GM18861 (cell line): ENCODE results near the gene USP3.

Source experiments
- ATAC-seq: cut with Tn5 transposase; IDR thresholded peaks from one replicate; pipeline ENCODE4 v1.9.1; 2021; ENCODE audit not compliant: unreplicated experiment

Gene USP3

GRCh38 chr15:63504247-63504978 lies at the start of gene USP3:
USP3 (plus strand) TSS chr15:63504593; CDS start chr15:63504740, 147 bp downstream.
- peak; percentile 39 for ATAC-seq

GRCh38 chr15:63456258-63456657 lies 48.1 kb upstream of the USP3 start:
- ATAC-seq: no peak

GRCh38 chr15:63457379-63457778 lies 47.0 kb upstream of the USP3 start:
- no peak for ATAC-seq

GRCh38 chr15:63458026-63458425 lies 46.4 kb upstream of the USP3 start:
- no peak for ATAC-seq

GRCh38 chr15:63458794-63459395 lies 45.5 kb upstream of the USP3 start:
- no peak for ATAC-seq

GRCh38 chr15:63460210-63461155 lies 43.9 kb upstream of the USP3 start:
- ATAC-seq: no peak

GRCh38 chr15:63461230-63461985 lies 43.0 kb upstream of the USP3 start:
- no peak for ATAC-seq

- no peak for ATAC-seq
Measured at GRCh38 chr15:63462088-63462487, 42.3 kb upstream of the USP3 start.

GRCh38 chr15:63463036-63463435 lies 41.4 kb upstream of the USP3 start:
- ATAC-seq: no peak

GRCh38 chr15:63463793-63464192 lies 40.6 kb upstream of the USP3 start:
- no peak for ATAC-seq

GRCh38 chr15:63465104-63465503 lies 39.3 kb upstream of the USP3 start:
- no peak for ATAC-seq

- ATAC-seq: peak; percentile 68
Measured at GRCh38 chr15:63466378-63467192, 37.8 kb upstream of the USP3 start.

GRCh38 chr15:63469190-63469589 lies 35.2 kb upstream of the USP3 start:
- ATAC-seq: no peak

GRCh38 chr15:63469984-63470383 lies 34.4 kb upstream of the USP3 start:
- no peak for ATAC-seq

GRCh38 chr15:63473007-63473748 lies 31.2 kb upstream of the USP3 start:
- peak; percentile 31 for ATAC-seq

- peak; percentile 1 for ATAC-seq
Measured at GRCh38 chr15:63473749-63473998, 30.7 kb upstream of the USP3 start.

GRCh38 chr15:63473999-63474809 lies 30.2 kb upstream of the USP3 start:
- peak; percentile 47 for ATAC-seq

- ATAC-seq: peak; percentile 47
Measured at GRCh38 chr15:63474810-63475316, 29.5 kb upstream of the USP3 start.

- no peak for ATAC-seq
Measured at GRCh38 chr15:63475707-63476106, 28.7 kb upstream of the USP3 start.
